ENCODE results near the gene CSKMT.
"Not testable (repeated sequence)": the region's sequence is repeated elsewhere in the genome, so short reads cannot be mapped to it uniquely, and the experiment has no call there.

The CSKMT gene

GRCh38 chr11:62648185-62648966 lies 16.7 kb upstream of the CSKMT start:
- Mint-ChIP-seq H3K27me3 (no peaks in the 10 kb centered on the region), H3K27ac (no peak overlapping the region), H3K4me1 (peaks cover 50% of the 10 kb centered on the region), H3K4me3 (no peak overlapping the region), H3K9me3 (no peaks in the 10 kb centered on the region), H3K36me3 (peaks cover 5% of the 10 kb centered on the region)
- ATAC-seq: no peak

- Mint-ChIP-seq H3K27ac (no peak overlapping the region), H3K4me1 (peaks cover 55% of the 10 kb centered on the region), H3K9me3 (no peaks in the 10 kb centered on the region), H3K36me3 (peaks cover 5% of the 10 kb centered on the region), H3K4me3 (no peak overlapping the region), H3K27me3 (no peaks in the 10 kb centered on the region)
- ATAC-seq: no peak
Observed at GRCh38 chr11:62648967-62649364, 16.1 kb upstream of the CSKMT start.

- Mint-ChIP-seq H3K27me3 (no peaks in the 10 kb centered on the region), H3K4me1 (peaks cover 54% of the 10 kb centered on the region), H3K4me3 (no peak overlapping the region), H3K36me3 (peaks cover 5% of the 10 kb centered on the region), H3K27ac (no peak overlapping the region), H3K9me3 (no peaks in the 10 kb centered on the region)
- no peak for ATAC-seq
Observed at GRCh38 chr11:62649486-62649885, 15.6 kb upstream of the CSKMT start.

- peaks cover 53% of the 10 kb centered on the region for H3K4me1 Mint-ChIP-seq
- not testable (repeated sequence) for H3K9me3 Mint-ChIP-seq, ATAC-seq, H3K4me3 Mint-ChIP-seq, H3K27ac Mint-ChIP-seq, H3K27me3 Mint-ChIP-seq, H3K36me3 Mint-ChIP-seq
Observed at GRCh38 chr11:62650283-62650682, 14.8 kb upstream of the CSKMT start.

GRCh38 chr11:62652161-62653006 lies 12.7 kb upstream of the CSKMT start:
- H3K9me3 Mint-ChIP-seq: no peaks in the 10 kb centered on the region
- peak overlapping the region; percentile 98 for H3K4me3 Mint-ChIP-seq
- no peaks in the 10 kb centered on the region for H3K27me3 Mint-ChIP-seq
- ATAC-seq: no peak
- peaks cover 5% of the 10 kb centered on the region for H3K36me3 Mint-ChIP-seq
- peaks cover 40% of the 10 kb centered on the region for H3K4me1 Mint-ChIP-seq
- H3K27ac Mint-ChIP-seq: peak overlapping the region; percentile 89

- H3K36me3 Mint-ChIP-seq: peaks cover under 1% of the 10 kb centered on the region
- H3K4me1 Mint-ChIP-seq: peaks cover 36% of the 10 kb centered on the region
- peak overlapping the region; percentile 50 for H3K4me3 Mint-ChIP-seq
- no peaks in the 10 kb centered on the region for H3K27me3 Mint-ChIP-seq
- H3K27ac Mint-ChIP-seq: peak overlapping the region; percentile 52
- ATAC-seq: no peak
- H3K9me3 Mint-ChIP-seq: no peaks in the 10 kb centered on the region
Observed at GRCh38 chr11:62654297-62654696, 10.8 kb upstream of the CSKMT start.

GRCh38 chr11:62656796-62657429 lies 8.2 kb upstream of the CSKMT start:
- Mint-ChIP-seq H3K27ac (no peak overlapping the region), H3K4me3 (no peak overlapping the region), H3K9me3 (no peaks in the 10 kb centered on the region), H3K27me3 (no peaks in the 10 kb centered on the region), H3K4me1 (peaks cover 21% of the 10 kb centered on the region), H3K36me3 (no peaks in the 10 kb centered on the region)
- no peak for ATAC-seq

GRCh38 chr11:62664405-62665074 lies 572 bp upstream of the CSKMT start:
- Mint-ChIP-seq H3K4me1 (peaks cover 40% of the 10 kb centered on the region), H3K36me3 (peaks cover 42% of the 10 kb centered on the region), H3K4me3 (peak overlapping the region; percentile 98), H3K27me3 (no peaks in the 10 kb centered on the region), H3K27ac (peak overlapping the region; percentile 89), H3K9me3 (no peaks in the 10 kb centered on the region)
- ATAC-seq: peak; percentile 66

- peak overlapping the region; percentile 98 for H3K4me3 Mint-ChIP-seq
- no peaks in the 10 kb centered on the region for H3K27me3 Mint-ChIP-seq
- peaks cover 50% of the 10 kb centered on the region for H3K4me1 Mint-ChIP-seq
- no peaks in the 10 kb centered on the region for H3K9me3 Mint-ChIP-seq
- H3K27ac Mint-ChIP-seq: peak overlapping the region; percentile 89
- peak; percentile 62 for ATAC-seq
- H3K36me3 Mint-ChIP-seq: peaks cover 44% of the 10 kb centered on the region
Observed at GRCh38 chr11:62665599-62666258, 617 bp downstream of the CSKMT start.

GRCh38 chr11:62666259-62666926 lies 1.3 kb downstream of the CSKMT start:
- H3K27me3 Mint-ChIP-seq: no peaks in the 10 kb centered on the region

GRCh38 chr11:62667460-62667859 lies 2.3 kb downstream of the CSKMT start:
- H3K4me1 Mint-ChIP-seq: peaks cover 56% of the 10 kb centered on the region
- peak overlapping the region; percentile 98 for H3K4me3 Mint-ChIP-seq
- peak overlapping the region; percentile 89 for H3K27ac Mint-ChIP-seq
- H3K36me3 Mint-ChIP-seq: peaks cover 41% of the 10 kb centered on the region
- no peaks in the 10 kb centered on the region for H3K9me3 Mint-ChIP-seq
- no peaks in the 10 kb centered on the region for H3K27me3 Mint-ChIP-seq
- no peak for ATAC-seq

More at GRCh38 chr11:62666259-62666926, 1.3 kb downstream of the CSKMT start:
- Mint-ChIP-seq H3K4me1 (peaks cover 54% of the 10 kb centered on the region), H3K27ac (peak overlapping the region; percentile 89), H3K36me3 (peaks cover 44% of the 10 kb centered on the region), H3K9me3 (no peaks in the 10 kb centered on the region), H3K4me3 (peak overlapping the region; percentile 98)
- no peak for ATAC-seq

GRCh38 chr11:62669420-62670161 lies 4.5 kb downstream of the CSKMT start:
- peaks cover 33% of the 10 kb centered on the region for H3K36me3 Mint-ChIP-seq
- peak overlapping the region; percentile 42 for H3K4me3 Mint-ChIP-seq
- no peak for ATAC-seq

GRCh38 chr11:62671236-62671607 lies 6.1 kb downstream of the CSKMT start:
- Mint-ChIP-seq H3K27me3 (no peaks in the 10 kb centered on the region), H3K27ac (peak overlapping the region; percentile 94), H3K36me3 (peaks cover 28% of the 10 kb centered on the region), H3K4me3 (peak overlapping the region; percentile 98), H3K4me1 (peaks cover 59% of the 10 kb centered on the region), H3K9me3 (no peaks in the 10 kb centered on the region)
- ATAC-seq: peak; percentile 6

More at GRCh38 chr11:62669420-62670161, 4.5 kb downstream of the CSKMT start:
- H3K9me3 Mint-ChIP-seq: no peaks in the 10 kb centered on the region
- H3K27ac Mint-ChIP-seq: no peak overlapping the region
- peaks cover 54% of the 10 kb centered on the region for H3K4me1 Mint-ChIP-seq
- no peaks in the 10 kb centered on the region for H3K27me3 Mint-ChIP-seq
